Measurements from ENCODE around the gene PYGO2. TPM values are rescaled to one million over a fixed set of nuclear protein-coding genes. Genes with fewer than 3 reads are reported as not detected.

The PYGO2 gene
- total RNA-seq, 1 donor = 28.9 TPM

- TF ChIP-seq, protein P1, sequence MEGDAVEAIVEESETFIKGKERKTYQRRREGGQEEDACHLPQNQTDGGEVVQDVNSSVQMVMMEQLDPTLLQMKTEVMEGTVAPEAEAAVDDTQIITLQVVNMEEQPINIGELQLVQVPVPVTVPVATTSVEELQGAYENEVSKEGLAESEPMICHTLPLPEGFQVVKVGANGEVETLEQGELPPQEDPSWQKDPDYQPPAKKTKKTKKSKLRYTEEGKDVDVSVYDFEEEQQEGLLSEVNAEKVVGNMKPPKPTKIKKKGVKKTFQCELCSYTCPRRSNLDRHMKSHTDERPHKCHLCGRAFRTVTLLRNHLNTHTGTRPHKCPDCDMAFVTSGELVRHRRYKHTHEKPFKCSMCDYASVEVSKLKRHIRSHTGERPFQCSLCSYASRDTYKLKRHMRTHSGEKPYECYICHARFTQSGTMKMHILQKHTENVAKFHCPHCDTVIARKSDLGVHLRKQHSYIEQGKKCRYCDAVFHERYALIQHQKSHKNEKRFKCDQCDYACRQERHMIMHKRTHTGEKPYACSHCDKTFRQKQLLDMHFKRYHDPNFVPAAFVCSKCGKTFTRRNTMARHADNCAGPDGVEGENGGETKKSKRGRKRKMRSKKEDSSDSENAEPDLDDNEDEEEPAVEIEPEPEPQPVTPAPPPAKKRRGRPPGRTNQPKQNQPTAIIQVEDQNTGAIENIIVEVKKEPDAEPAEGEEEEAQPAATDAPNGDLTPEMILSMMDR (IDR thresholded peaks at IDR 0.05; ENCODE audit: insufficient read depth, low read depth, low read length) = no peak
- no peak overlapping the region for H3K4me3 ChIP-seq (ENCODE audit: low read depth, low read length)
- no peak for DNase-seq (ENCODE audit: low read depth)
Measured at GRCh38 chr1:154940651-154941194, 20.9 kb downstream of the PYGO2 start.

DNA sequence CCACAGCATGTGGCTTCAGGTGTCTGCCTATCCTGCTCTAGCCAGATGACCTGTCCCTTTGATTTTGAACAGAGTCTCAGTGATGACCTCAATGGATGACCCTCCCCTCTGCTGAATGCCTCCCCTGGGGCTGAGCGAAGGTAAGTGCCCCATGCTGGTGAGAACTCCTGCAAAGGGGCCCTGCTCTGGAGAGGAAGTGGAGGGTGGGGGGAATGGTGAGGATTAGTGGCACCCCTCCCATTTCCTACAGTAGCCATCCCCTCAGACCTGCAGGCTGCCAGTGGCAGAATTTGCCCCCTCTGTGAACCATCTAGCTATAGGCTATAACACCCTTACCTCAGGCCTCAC is 21.4 kb downstream of the PYGO2 start:
- TF ChIP-seq, protein P1 (IDR thresholded peaks at IDR 0.05; ENCODE audit: insufficient read depth, low read depth, low read length) = no peak
- no peak overlapping the region for H3K4me3 ChIP-seq (ENCODE audit: low read depth, low read length)
- DNase-seq (ENCODE audit: low read depth) = no peak

DNA sequence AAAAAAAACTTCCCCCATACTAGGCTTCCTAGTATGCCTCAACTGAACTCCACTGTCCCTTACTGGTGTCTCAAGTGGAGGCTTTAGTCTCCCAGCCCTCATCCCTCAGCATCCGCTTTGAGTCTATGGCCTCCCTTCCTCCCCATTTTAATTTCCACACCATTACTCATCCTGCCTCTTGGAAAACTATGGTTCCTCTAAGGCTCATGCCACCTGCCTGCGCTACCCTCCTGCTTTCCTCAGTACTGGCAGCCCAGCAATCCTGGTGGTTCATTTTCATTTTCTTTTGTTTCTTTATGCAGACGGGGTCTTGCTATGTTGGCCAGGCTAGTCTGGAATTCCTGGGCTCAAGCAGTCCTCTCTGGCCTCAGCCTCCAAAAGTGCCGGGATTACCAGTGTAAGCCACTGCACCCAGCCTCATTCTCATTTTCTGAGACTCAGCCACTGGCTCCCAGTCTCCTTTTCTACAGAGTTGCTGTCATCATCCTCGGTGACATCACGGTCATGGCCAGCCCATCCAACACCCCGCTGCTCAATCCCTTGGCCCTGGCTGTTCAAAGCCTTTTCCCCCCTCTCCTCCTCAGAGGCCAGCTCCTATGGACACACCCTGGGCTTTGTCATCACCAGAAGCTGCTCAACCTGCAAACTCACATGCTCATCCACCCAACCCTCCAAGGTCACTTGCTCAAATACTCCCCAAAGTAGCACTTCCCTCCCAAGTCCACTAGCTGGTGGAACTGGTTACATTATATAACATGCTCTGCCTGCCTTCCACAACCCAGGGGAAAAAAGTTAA is 22.8 kb downstream of the PYGO2 start:
- no peak overlapping the region for H3K4me3 ChIP-seq (ENCODE audit: low read depth, low read length)
- no peak for DNase-seq (ENCODE audit: low read depth)
- TF ChIP-seq, protein P1 (IDR thresholded peaks at IDR 0.05; ENCODE audit: insufficient read depth, low read depth, low read length) = no peak

GRCh38 chr1:154937988-154938386 is 23.6 kb downstream of the PYGO2 start:
- peak overlapping the region; percentile 83 for H3K4me3 ChIP-seq (ENCODE audit: low read depth, low read length)
- DNase-seq (ENCODE audit: low read depth) = no peak
- TF ChIP-seq, protein P1 (IDR thresholded peaks at IDR 0.05; ENCODE audit: insufficient read depth, low read depth, low read length) = no peak

DNA sequence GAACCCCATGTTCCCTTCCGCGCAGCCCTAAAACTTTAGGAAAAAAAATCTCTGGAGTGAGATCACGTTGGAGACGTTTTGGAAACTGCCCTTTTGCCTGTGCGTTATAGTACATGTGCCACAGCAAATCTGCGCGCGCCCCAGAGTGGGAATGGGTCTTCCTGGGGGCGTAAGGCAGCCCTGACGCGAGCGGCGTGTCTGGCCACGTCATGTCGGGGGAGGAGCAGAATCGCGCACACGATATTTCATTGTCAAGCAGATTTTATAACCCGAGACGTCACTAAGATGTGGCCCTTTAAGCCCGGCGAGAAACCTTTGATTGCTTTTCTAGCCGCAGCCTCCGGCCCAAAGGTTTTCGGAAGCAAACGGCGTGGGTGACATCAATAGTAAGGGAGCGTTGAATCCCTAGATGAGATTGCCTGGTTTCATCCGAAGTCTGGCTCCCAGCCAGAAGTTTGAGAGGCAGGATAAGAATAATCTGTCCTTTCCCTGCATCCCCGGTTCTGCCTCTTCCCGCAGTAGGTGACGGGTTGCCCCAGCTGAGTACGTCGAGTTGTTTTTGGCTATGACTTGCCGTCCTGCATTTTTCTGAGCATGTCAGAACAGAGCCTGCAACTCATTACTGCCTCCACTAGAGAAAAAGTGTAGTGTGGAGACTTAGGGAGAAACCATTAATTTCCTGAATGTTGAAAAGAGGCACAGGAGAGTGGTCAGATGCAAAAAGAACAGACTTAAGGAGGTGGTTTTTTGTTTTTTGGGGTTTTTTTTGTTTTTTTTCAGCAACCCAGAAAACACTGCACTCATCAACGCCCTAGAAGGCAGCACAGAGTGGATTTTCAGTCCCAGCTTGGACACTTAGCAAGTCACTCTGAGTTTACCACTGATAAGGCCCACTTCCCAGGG is 24.2 kb downstream of the PYGO2 start:
- DNase-seq (ENCODE audit: low read depth) = peak; percentile 99
- TF ChIP-seq, protein P1 (IDR thresholded peaks at IDR 0.05; ENCODE audit: insufficient read depth, low read depth, low read length) = peak; percentile 23
- peak overlapping the region; percentile 83 for H3K4me3 ChIP-seq (ENCODE audit: low read depth, low read length)

DNA sequence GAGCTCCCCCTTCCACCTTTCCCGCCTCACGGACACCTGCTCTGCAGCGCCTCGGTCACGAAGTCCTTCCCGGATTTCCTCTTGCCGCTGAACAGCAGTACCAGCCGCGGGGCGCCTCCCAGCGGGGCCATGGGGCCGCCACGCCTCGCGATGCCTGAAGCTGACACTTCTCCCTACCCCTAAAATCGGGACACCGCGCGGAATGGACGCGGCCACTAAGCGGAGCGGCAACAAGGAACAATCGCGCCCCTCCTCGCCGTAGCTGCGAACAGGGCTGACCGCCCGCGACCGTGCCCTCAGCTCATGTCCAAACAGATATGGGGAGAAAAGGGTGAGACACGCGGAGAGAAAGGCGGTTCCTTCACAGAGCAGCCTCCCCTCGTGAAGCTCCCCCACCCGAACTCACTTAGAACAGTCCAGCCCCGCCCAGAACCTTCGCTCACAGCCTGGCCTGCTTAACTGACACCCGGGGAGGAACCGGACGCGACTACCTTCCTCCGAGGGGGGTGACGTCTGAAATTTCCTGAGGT is 25.0 kb downstream of the PYGO2 start, which contains the start of gene PMVK:
PMVK (minus strand) TSS at position 165 of the 530 bp plus-strand sequence; CDS start at position 131, 34 bp downstream.
- peak; percentile 98 for DNase-seq (ENCODE audit: low read depth)
- peak within 1 kb of the TSS; percentile 83 for H3K4me3 ChIP-seq (ENCODE audit: low read depth, low read length)
- TF ChIP-seq, protein P1 (IDR thresholded peaks at IDR 0.05; ENCODE audit: insufficient read depth, low read depth, low read length) = peak; percentile 24
